K562 (cell line): ENCODE data around the gene SPRY4. TPM values are rescaled to one million over a fixed set of nuclear protein-coding genes. Genes with fewer than 3 reads are reported as not detected.
A peak's percentile ranks its signal among the peaks of the same experiment; 100 is the strongest.

Source experiments
- CTBP1 ChIP-seq: fragments of 450-650 bp; IDR thresholded peaks from 2 replicates; pipeline ENCODE4 v1.6.1; 2016; ENCODE audit warnings: borderline replicate concordance
- CXXC5 ChIP-seq: fragments of 250-450 bp; sonication (Bioruptor Pico); IDR thresholded peaks from 2 replicates; pipeline ENCODE4 v1.8.0; 2022; ENCODE audit warnings: inconsistent platforms, mild to moderate bottlenecking, moderate library complexity
- HINFP ChIP-seq: fragments of 450-650 bp; conservative IDR thresholded peaks from 2 replicates; pipeline ENCODE4 v1.6.1; 2016; ENCODE audit warnings: missing genetic modification characterization, low read depth, mild to moderate bottlenecking, control low read depth, missing compliant biosample characterization
- JUND ChIP-seq, 2 experiments: IDR thresholded peaks; 2 replicates in 1 of 2; 3 replicates in 1 of 2; pipeline ENCODE4 v1.6.1; 2011; ENCODE audit warnings: borderline replicate concordance in 2 of 2, low read depth in 2 of 2, low read length in 2 of 2, improper control_type of control experiment in 1 of 2, missing biosample characterization in 1 of 2, missing genetic modification characterization in 1 of 2, missing genetic modification reagents in 1 of 2
- LEF1 ChIP-seq: fragments of 450-650 bp; IDR thresholded peaks from 2 replicates; pipeline ENCODE4 v1.6.1; 2016; ENCODE audit warnings: mild to moderate bottlenecking
- PRDM10 ChIP-seq: fragments of 450-650 bp; IDR thresholded peaks from 2 replicates; pipeline ENCODE4 v1.6.1; 2018; ENCODE audit not compliant: partially characterized antibody
- RCOR1 ChIP-seq, 2 experiments: IDR thresholded peaks; 2 replicates each; pipeline ENCODE4 v1.6.1; 2012; ENCODE audit warnings: low read depth in 2 of 2, low read length in 2 of 2, borderline replicate concordance in 1 of 2, improper control_type of control experiment in 1 of 2
- USF1 ChIP-seq: sonication (generic); formaldehyde crosslinking; IDR thresholded peaks from 2 replicates; pipeline ENCODE4 v1.9.0; 2022; ENCODE audit warnings: mild to moderate bottlenecking, missing genetic modification reagents
- polyA plus RNA-seq, 8 experiments: library from polyadenylated mRNA; depleted of rRNA in 4 of 8; stranded (reverse) in 5 of 8; unstranded in 3 of 8; fragments of >200 nt; fragmentation: Nextera tagmentation in 2 of 8; fragmentation: Illumina TruSeq in 1 of 8; extraction: Ambion mirVana in 2 of 8; extraction: Trizol in 1 of 8; gene quantifications; 2 replicates each; pipeline versions ENCODE4 v1.2.1 to v1.2.3, GENCODE V29; 2011 to 2014; ENCODE audit warnings: inconsistent platforms in 1 of 8, missing spikeins in 1 of 8
- total RNA-seq, 7 experiments: library from RNA; depleted of rRNA in 6 of 7; stranded (reverse); fragments of >200 nt in 6 of 7; fragmentation: Illumina TruSeq in 2 of 7; extraction: Trizol in 2 of 7; gene quantifications; 2 replicates each; pipeline versions ENCODE4 v1.2.1 to v1.2.3, GENCODE V29; 2011 to 2021; ENCODE audit warnings: low replicate concordance in 1 of 7
- TF ChIP-seq, protein P1 (sequence below): fragments of 250-450 bp; sonication (Bioruptor Pico); IDR thresholded peaks from 2 replicates; pipeline ENCODE4 v1.8.0; 2022; ENCODE audit warnings: moderate library complexity, mild to moderate bottlenecking, inconsistent platforms
- TF ChIP-seq, protein P2 (sequence below): sonication (generic); formaldehyde crosslinking; IDR thresholded peaks from 2 replicates; pipeline ENCODE4 v1.9.0; 2022; ENCODE audit warnings: mild to moderate bottlenecking, missing genetic modification reagents
- TF ChIP-seq, protein P3 (sequence below), 2 experiments: fragments of 450-650 bp in 1 of 2; sonication (generic) in 1 of 2; formaldehyde crosslinking in 1 of 2; IDR thresholded peaks in 1 of 2; conservative IDR thresholded peaks in 1 of 2; 2 replicates each; pipeline versions ENCODE4 v1.6.1 to v1.8.1; 2016 to 2023; ENCODE audit warnings: mild to moderate bottlenecking in 2 of 2, moderate library complexity in 2 of 2, inconsistent platforms in 1 of 2, missing genetic modification reagents in 1 of 2

SPRY4 gene
- total and polyA plus RNA-seq, 9 of the 15 experiments (the other 6 are each of a cell fraction or from before 2014, with no cell fraction given), result 2.6 to 24.2 (median 9.5) TPM

DNA sequence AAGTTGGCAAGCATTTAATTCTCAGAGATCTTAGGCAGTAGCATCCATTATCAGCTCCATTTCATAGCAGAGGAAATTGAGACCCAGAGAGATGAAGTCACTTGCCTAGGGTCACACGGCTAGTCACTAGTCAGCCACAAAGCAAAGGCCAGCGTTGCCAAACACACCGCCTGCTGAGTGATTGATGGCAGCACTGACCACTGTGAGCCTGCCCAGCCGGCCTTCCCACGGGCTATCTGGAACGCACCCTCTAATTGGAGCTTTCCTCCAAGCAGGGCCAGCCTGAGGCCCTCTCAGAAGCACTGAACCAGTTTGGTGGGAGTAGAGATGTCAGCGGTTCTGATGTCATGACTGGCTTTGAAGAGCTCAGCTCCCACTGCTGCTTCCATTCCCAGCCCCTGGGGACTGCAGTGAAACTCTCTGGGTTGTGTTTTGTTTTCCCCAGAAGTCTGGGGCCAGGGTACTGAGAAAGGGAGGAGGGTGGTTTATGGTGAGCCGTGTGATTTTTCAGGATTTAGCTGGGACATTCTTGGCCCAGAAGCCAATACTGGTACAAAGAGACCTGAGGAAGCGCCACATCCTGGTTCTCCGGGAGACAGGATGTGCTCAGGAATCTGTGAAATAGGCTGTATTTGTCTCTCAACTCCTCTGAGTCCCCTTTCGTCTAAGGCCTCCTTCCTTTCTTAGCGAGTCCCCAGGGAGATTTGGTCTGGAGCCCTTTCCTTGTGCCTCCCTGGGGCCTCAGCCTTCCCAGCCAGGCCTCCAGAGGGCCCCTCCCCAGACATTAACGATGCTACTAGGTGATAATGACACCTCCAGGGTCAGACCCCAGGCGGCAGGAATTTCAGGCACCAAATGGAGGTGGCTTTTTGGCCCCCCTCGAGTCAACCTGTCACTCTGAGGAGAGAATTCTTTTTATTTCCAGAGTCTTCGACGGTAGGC, 44.5 kb downstream of the SPRY4 start (continued):
- TF ChIP-seq, protein P1, sequence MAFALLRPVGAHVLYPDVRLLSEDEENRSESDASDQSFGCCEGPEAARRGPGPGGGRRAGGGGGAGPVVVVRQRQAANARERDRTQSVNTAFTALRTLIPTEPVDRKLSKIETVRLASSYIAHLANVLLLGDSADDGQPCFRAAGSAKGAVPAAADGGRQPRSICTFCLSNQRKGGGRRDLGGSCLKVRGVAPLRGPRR (CRISPR knock-in tag), result no peak
- TF ChIP-seq CTBP1 (peak; percentile 19; the same call in 1 of the 2 replicates), CXXC5 (CRISPR knock-in tag) (peak; percentile 42; the same call in 1 of the 2 replicates), JUND (IDR thresholded peaks at IDR 0.05; ENCODE audit: borderline replicate concordance, low read depth, low read length) (0 out of 2 replicates have a peak, but pooled peaks have one; percentile 28), JUND (tag; IDR thresholded peaks at IDR 0.05; ENCODE audit: borderline replicate concordance, low read depth, low read length) (peak; percentile 42; the same call in 1 of the 3 replicates), RCOR1 (IDR thresholded peaks at IDR 0.05; ENCODE audit: borderline replicate concordance in 1 of 2, low read depth in 2 of 2, low read length in 2 of 2) (0 out of 4 replicates have a peak, but pooled peaks of 1 of the 2 experiments have one; percentile 10), HINFP (no peak), USF1 (peak; percentile 11; the same call in 1 of the 2 replicates), PRDM10 (peak; percentile 23), LEF1 (peak; percentile 33; the same call in 1 of the 2 replicates)
- TF ChIP-seq, protein P2, sequence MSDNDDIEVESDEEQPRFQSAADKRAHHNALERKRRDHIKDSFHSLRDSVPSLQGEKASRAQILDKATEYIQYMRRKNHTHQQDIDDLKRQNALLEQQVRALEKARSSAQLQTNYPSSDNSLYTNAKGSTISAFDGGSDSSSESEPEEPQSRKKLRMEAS (CRISPR knock-in tag), result peak; percentile 41; the same call in 1 of the 2 replicates
- TF ChIP-seq, protein P3, sequence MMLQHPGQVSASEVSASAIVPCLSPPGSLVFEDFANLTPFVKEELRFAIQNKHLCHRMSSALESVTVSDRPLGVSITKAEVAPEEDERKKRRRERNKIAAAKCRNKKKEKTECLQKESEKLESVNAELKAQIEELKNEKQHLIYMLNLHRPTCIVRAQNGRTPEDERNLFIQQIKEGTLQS (IDR thresholded peaks at IDR 0.05), result peak; percentile 59
- TF ChIP-seq, protein P3 (CRISPR knock-in tag; conservative IDR thresholded peaks at IDR 0.05), result no peak
